Embryonic facial prominence (tissue), 1 donor: ENCODE data around the gene TNP2.

Source experiments
- DNase-seq: peaks from one replicate; pipeline ENCODE4 v3.0.0-alpha.2; 2016; ENCODE audit errors: extremely low spot score

The TNP2 gene

GRCh38 chr16:11268921-11269375 is at the start of gene TNP2:
TSS of gene TNP2 (minus strand) at chr16:11269325. CDS start at chr16:11269262, 63 bp downstream.
- no peak for DNase-seq

GRCh38 chr16:11318817-11319216 is 49.7 kb upstream of the TNP2 start:
- no peak for DNase-seq

GRCh38 chr16:11316331-11317015 is 47.3 kb upstream of the TNP2 start:
- no peak for DNase-seq

GRCh38 chr16:11315510-11315909 is 46.4 kb upstream of the TNP2 start:
- DNase-seq, result peak; percentile 37

DNA sequence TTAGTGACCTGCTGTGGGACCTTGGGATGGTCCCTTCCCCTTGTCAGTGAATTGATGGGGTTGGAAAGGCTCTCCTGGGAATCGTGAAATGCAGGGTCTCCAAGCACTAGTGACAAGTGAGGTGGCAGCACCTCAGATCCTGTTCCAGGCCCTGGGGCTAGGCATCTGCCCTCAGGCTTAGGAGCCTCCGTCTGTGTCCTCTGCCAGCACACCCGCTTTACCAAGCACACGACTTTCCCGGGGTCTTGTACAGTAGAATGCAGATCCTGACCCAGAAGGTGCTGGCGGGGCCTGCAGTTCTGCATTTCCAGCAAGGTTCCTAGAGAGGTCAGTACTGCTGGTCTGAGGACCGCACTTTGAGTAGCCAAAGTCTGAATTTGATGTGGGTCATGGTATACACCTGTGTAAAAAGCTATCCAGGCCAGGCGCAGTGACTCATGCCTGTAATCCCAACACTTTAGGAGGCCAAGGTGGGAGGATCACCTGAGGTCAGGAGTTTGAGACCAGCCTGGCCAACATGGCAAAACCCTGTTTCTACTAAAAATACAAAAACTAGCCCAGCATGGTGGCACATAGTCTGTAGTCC is 45.3 kb upstream of the TNP2 start:
- no peak for DNase-seq

- DNase-seq, result no peak
These were observed 44.6 kb upstream of the TNP2 start for GRCh38 chr16:11313493-11314308.

- peak; percentile 34 for DNase-seq
These were observed 43.8 kb upstream of the TNP2 start for GRCh38 chr16:11312718-11313492.

DNA sequence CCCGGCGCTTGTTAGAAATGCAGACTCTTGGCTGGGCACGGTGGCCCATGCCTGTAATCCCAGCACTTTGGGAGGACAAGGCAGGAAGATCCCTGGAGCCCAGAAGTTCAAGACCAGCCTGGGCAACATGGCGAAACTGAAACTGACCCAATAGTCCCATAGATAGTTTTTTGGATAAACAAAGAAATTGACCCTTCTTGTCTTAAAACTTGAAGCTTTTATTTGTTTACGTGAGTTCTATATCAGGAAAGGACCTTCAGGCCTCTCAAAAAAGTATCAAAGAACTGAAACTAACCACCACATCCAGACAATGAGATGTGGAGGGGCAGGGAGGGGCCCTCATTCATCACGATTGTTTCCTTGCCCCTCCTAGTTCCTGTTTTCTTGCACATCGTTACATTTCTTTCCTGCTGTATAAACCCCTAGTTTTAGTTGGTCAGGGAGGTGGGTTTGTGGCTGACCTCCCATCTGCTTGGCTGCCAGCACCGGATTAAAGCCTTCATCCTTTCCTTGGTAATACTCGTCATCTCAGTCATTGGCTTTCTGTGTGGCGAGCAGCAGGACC is 42.0 kb upstream of the TNP2 start:
- no peak for DNase-seq

DNA sequence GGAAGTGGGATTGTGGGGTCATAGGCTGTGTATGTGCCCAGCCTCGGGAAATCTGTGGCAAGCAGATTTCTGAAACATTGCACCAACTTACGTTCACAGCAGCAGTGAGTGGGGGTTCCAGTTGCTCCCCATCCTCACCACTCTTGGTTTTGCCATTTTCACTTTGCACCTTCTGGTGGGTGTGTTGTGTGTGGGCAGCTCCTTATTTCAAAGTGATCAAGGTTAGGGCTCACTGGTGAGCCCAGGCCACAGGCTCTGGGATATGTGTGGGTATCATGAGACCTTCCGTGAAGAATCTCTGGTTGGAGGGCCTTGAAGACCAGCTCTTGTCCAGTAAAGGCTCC is 41.5 kb upstream of the TNP2 start:
- DNase-seq, result no peak

DNA sequence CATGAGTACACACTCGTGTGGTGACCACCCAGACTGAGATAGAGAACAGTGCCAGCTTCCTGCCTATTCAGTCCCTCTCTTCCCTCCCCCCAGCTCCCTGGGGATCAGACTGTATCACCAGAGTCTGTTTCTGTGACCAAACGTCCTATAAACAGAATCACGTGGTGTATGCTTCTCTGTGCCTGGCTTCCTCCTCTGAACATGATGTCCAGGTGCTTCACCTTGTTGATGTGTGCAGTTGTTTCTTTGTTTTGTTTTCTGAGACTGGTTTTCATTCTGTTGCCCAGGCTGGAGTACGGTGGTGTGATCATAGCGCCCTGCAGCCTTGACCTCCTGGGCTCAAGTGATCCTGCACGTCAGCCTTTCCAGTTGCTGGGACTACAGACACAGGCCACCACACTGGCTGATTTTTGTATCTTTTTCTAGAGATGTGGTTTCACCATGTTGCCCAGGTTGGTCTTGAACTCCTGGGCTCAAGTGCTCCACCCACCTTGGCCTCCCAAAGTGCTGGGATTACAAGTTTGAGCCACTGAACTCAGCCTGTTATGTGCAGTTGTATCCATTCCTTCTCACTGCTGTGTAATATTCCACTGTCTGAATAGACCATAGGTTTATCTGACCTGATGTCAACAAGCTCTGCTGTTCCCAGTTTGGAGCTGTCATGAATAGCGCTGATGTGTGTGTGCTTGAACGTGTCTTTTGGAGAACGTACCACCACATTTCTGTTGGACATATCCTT is 40.9 kb upstream of the TNP2 start:
- no peak for DNase-seq

DNA sequence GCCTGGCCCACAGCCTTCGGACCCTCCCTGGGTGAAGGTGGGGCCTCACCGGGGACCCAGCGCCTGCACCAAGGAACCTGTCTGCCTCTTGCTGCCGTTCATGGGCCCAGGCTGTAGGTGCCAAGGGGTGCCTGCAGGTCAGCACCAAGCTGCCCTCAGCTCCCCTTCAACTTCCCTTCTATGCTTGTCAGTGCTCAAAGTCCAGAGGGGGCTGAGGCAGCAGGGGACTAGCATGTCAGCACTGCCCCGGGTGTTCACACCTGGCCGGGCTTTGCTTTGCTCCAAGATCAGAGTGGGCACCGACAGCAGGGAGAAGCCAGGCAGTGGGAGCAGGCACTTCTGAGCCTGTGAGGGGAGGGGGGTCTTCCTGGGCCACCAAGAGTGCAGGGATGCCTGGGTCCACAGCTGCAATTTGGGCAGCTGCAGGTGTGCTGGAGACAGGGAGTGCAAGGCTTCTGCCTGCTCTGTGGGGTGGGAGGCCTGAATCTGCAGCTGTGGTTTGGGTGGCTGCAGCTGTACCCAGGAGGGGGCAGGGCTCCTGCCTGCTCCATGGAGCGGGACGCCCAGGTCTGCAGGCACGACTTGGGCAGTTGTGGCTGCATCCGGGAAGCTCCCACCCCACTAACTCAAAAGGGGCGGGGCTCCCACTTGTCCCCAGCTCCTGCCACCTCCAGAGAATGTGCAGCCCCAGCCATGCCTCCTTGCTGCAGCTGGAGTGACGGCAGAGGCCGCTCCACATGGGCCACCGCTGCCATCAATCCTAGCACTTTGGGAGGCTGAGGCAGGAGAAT is 39.6 kb upstream of the TNP2 start:
- no peak for DNase-seq

DNA sequence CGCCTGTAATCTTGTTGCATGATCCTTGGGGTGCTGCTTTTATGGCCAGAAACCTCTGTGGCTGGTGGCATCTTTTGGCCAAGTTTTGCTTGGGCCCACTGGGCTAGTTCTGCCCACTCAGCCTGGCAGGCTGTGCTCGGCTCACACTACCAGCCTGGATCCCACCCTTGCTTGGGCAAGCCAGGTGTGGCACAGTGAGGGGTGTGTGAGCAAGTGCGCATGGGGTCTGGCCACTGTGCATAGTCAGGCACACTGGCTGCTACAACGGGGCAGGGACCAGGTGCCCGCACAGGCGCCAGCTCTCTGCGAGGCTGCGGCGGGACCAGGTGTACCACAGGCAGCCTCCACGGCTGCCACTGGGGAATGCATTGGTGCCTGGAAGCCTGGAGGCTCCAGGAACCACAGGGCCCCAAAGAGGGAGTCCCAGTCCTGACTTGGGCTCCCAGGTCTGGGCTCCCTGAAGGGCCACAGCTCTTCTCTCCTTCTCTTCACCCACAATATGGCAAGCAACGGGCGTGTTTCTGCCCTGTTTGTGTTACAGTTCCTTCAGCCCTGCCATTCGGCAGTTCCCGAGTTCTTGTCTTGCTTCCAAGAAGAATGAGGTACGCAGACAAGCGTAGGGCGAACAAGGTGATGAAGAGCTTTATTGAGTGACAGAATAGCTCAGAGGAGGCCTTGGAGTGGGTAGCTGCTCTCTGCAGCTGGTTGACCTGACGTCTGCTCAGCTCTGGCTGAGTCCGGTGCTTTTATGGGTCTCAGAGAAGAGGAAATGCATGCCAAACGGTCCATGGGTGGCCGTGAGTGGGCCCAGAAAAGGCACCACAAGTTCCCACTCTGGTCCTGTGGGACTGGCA is 38.7 kb upstream of the TNP2 start:
- no peak for DNase-seq

DNA sequence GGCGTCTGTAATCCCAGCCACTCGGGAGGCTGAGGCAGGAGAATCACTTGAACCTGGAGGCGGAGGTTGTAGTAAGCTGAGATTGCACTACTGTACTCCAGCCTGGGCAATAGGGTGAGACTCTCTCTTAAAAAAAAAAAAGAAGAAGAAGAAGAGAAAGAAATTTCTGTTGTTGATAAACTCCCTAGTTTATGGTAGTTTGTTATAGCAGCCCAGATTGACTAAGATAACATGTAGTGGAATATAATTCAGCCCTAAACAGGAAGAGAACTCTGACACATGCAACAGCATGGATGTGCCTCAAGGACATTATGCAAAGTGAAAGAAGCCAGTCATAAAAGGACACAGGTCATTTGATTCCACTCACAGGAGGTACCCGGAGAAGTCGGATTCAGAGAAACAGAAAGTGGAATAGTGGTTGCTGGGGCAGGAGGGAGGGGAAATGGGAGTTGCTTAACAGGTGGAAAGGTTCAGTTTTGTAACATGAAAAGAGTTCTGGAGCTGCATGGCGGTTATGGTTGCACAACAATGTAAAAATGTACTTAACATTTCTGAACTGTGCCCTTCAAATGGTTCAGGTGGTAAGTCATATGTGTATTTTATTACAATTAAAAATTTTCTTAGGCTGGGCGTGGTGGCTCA is 38.0 kb upstream of the TNP2 start:
- no peak for DNase-seq

GRCh38 chr16:11306381-11306780 is 37.3 kb upstream of the TNP2 start:
- DNase-seq, result no peak

GRCh38 chr16:11303405-11304138 is 34.4 kb upstream of the TNP2 start:
- no peak for DNase-seq

- DNase-seq, result no peak
These were observed 33.9 kb upstream of the TNP2 start for GRCh38 chr16:11302977-11303376.

DNA sequence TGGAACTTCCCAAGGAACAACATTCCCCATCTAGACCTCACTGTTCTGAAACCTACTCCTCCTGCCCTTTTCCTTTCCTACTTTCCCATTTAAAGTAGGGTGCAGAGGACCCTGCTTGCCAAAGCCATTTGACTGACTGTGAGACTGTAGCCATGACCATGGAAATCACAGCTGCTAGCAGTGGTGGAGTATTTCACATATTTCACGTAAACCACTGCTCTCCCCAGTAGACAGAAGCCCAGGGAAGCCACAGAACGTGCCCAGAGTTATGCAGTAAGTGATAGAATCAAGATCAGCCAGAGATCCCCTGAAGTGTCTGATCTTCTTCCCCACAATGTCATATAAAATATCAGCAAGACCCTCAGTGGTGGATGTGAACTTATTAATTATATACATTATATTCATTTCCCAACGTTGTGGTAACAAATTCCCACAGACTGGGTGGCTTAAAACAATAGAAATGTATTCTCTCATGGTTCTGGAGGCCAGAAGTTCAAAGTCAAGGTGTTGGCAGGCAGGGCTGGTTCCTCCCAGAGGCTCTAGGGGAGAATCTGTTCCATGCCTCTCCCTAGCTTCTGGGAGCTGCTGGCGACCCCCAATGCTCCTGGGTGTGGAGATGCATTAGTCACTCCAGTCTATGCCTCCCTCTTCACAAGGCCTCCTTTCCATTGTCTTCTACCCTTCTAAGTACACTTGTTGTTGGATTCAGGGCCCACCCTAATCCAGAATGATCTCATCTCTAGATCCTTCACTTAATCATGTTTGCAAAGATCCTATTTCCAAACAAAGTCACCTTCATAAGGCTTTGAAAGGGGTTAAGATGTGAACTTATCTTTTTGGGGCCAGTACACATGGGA is 32.7 kb upstream of the TNP2 start:
- DNase-seq, result no peak
